Germinal center (tissue), 1 donor: ENCODE data around the gene TMEM39B.
A peak's percentile ranks its signal among the peaks of the same experiment; 100 is the strongest.
"Not testable (repeated sequence)": the region's sequence is repeated elsewhere in the genome, so short reads cannot be mapped to it uniquely, and the experiment has no call there.

Source experiments
- DNase-seq: peaks from one replicate; pipeline ENCODE4 v3.0.0; 2012; ENCODE audit warnings: mixed read lengths, low spot score

TMEM39B gene

DNA sequence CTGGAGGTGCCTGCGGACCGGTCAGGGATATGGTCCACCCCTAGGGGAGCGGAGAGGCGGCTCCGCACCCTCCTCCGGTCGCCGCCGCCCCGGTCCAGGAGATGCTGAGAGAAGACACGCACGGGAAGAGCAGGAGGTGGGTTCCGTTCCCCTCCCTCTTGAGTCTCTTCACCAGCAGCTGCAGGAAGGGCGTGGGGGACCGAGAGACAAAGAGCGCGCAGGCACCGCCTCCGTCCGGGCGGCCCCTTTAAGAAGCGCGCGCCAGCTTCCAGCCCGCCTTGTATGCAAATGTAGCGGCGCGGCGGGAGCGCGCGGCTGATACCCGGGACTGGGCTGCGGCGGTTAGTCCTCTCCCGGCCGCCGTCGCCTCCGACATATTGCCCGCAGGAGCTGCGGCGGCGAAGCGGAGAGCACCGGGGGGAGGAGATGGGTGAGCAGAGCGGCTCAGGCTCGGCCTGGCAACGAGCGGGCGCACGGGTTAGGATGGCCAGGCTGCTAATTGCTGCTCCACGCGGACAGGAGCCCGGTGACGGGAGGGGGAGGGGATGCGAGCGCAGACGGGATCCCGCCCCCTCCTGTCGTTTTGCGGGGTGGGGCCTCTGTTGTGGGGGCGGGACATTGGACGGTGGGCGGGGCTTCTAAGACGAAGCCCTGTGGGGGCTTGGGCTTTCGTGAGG lies at the start of gene TMEM39B:
Gene TMEM39B (plus strand): TSS at position 318 of the 677 bp plus-strand sequence. CDS start 109 bp downstream, at position 427.
- peak; percentile 99 for DNase-seq

DNA sequence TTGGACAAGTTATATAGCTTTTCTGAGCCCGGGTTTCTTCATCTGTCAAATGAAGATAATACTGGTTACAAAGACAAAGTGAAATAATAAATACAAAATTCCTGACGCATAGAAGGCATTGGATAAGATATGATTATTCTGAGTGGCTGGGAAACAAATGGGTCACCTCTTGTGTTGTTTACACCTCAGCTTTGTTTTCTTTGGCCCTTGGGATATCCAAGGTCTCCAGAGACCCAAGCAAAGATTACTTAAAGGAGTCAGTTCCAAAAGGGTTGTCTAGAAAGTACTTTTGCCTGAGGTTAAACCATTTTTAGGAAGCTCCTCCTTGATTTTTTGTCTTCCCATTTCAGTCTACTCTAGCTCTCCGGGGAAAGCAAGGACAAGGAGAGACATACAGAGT lies 49.4 kb upstream of the TMEM39B start:
- no peak for DNase-seq

DNA sequence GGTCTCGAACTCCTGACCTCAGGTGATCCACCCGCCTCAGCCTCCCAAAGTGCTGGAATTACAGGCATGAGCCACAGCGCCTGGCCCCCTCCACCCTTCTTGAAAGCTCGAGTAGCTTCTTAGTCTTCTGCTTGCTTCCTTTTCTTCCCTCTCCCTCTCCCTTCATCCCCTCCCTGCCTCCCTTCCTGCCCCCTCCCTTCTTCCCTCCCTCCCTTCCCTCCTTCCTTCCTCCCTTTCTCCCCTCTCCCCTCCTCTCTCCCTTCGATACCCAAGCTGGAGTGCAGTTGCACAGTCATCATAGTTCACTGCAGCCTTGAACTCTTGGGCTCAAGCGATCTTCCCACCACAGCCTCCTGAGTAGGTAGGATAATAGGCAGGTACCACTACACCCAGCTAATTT lies 47.2 kb upstream of the TMEM39B start:
- no peak for DNase-seq

DNA sequence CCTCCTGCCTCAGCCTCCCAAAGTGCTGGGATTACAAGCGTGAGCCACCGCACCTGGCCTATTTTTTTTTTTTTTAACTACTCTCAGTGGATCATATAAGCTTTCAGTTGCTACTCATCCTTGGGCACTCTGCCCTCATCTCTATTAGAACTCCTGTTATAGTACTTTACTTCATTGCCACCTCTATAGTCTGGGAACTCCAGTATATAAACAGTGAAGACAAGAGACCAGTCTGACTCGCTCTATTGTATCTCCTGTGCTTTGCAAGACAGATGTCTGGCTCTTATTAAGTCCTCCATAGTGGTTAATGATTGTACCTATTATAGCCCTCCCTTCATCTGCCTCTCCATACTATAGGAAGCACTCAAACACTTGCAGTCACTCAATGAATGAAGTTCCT lies 44.0 kb upstream of the TMEM39B start:
- no peak for DNase-seq

DNA sequence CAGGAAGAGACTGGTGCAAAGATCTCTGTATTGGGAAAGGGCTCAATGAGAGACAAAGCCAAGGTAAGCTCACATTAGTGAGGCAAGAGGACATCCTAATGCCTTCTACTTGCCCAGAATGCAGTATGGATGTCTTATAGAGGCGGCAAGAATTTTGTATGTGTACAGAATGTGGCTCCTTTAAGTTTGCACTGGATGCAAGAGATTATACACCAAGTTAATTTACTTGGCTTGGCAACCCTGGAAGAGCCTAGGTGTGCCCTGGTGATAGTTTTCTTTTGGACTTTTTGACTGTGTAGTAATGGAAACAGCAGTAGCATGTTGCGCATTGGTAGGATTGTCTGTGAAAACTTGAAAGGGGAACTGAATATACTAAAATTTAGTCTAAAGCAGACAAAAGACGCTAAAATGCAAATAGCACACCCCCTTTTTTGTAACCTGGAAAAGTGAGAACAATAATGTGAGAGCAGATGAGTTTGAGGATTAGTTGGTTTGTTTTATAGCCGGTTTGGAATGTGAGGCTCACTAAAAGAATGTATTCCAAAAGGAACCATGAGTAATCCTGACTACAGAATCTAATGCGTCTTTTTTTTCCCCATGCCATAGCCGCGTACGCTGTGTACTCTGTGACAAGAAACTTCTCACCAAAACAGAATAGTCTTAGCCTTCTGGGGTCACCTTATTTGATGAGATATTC lies 41.0 kb upstream of the TMEM39B start:
- DNase-seq: no peak

DNA sequence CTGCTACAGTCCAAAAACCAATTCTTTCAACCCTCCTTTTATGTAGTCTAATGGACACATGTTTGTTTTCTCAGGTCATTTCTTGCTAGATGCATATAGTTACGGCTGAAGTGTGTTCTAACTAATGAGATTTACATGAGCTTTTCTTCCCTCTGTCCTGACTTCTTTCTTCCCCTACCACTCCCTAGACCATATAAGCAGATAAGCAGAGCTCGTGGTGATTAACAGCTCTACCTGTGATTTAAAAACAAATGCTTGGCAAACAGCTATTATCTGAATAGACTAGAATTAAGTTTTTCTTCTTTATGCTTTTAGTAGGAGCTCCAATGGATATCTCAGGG lies 40.5 kb upstream of the TMEM39B start:
- no peak for DNase-seq

DNA sequence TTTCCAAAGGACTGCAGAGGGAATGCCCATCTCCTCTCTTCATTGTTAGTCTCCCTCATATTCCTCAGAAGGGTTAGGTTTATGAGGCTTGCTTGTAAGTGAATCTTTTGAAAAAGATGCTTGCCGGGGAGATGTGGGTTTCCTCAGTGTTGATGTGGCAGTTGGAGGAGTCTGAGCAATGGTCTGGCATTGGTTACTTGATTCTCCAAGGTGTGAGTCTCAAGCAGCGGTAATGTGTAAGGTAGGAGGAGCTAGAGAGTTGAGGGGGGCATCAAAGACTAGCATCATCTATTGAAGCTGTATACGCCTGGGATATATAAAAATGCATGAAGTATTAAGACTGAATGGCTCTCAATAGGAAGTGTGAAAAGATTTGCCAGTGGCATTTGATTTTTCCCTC lies 37.6 kb upstream of the TMEM39B start:
- DNase-seq: no peak

DNA sequence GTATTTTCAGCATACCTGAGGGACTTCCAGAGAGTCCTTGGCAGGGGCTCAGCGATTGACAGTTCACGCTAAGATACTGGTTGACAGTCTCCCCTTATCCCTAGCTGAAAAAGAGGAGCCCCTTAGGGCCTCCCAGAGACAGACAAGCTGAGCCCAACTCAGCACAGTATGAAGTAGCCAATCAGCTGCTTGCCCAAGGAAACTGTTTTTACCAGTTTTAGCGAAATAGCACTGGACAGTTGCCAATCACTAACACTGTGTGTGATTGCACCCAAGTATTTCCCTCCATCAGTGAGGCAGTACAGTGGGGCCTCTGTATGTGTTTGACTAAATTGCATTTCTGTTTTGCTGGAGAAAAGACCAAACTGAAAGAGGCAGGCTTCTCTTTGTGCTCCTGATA lies 32.0 kb upstream of the TMEM39B start:
- DNase-seq: no peak

DNA sequence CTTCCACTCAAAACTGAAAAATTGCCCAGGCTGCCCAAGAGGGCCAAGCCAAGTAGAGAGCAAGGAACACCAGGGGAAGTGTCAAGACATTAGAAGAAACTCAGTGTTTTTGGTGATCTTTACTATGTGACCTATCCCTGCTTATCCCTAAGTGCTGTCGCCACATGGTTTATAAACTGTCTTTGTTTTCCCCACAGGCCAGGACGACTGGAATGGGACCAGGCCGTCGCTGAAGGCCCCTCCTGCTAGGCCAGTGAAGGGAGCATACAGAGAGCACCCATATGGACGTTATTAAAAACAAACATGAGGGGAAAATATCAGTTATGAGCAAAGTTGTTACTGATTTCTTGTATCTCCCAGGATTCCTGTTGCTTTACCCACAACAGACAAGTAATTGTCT lies 30.4 kb upstream of the TMEM39B start:
- no peak for DNase-seq

DNA sequence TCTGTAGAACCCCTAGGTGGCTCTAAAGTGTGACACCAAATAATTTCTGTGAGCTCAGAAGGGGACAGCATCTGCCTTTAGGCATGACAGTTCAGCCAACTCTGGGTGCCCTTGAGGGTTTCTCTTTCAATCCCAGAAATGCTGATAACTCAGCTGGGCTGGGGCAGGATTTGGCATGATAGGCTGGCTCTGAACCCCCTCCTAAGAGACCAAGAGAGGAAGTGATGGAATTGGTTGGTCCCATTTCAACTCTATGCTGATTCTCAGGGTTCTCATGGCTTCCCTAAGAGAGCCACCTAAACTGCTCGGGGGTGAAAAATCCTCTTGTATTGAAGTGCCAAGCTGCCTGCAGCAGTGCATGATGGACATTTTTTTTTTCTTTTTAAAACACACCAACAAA lies 28.5 kb upstream of the TMEM39B start:
- no peak for DNase-seq

DNA sequence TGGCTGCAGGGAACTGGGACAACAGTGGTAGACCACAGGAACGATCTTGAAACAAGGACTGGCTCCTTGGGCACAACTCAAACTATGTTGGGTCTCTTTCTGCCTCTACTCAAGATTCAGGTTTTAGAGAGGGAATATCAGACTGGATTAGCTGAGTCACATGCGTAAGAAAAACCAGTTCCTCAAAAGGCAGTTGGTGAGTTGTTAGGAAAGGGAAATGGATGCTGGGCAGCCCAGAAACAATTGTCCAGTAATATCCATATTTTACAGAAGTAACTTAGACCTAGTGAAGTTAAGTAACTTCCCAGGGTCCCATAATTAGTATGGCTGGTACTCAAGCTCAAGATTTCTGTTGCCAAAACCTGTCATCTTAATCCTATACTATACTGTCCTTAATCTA lies 27.0 kb upstream of the TMEM39B start:
- DNase-seq: no peak

DNA sequence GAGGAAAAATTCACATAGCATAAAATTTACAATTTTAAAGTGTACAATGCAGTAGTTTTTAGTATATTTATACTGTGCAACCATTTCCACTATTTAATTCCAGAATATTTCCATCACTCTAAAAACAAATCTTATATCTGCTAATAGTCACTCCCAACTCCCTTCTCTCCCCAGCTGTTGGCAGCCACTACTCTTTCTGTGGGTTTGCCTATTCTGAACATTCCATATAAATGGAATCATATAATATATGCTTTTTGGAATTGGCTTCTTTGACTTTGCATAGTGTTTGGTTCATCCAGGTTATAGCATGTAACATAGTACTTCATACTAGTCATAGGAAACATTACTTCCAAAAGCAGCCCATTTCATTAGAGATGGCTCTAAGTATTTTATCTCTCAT lies 25.0 kb upstream of the TMEM39B start:
- DNase-seq: no peak

DNA sequence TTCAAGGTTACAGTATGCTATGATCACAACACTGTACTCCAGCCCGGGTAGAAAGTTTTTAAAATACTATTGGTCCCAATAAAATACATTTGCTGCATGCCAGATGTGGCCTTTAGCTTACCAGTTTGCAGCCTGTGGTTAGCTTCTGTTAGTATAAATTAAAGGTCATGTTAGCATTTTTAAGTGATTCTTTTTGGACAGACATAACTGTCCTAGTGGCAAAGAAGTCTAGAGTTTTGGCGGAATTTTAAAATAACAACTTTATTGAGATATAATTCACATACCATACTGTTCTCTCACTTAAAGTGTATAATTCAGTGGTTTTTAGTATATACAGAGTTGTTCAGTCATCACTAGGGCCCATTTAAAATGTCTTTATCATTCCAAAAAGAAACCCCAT lies 24.3 kb upstream of the TMEM39B start:
- DNase-seq: no peak

DNA sequence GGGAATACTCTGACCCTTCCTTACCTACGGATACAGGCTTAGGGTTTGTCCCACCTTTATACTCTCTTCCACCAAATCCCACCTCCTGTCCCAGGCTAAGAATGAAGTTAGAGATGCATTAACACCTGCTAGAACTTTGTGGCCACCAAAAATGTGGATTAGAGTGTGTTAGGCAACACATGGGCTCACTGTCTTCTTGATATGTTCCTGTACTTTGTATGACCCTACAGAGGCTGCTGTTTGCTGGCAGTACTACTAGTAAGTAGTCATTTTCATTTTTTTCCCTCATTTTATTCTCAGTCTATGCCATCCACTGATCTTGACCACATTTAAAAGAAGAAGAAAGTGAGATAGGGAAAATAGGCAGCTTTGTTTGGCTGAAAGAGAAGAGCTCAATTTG lies 21.0 kb upstream of the TMEM39B start:
- no peak for DNase-seq

DNA sequence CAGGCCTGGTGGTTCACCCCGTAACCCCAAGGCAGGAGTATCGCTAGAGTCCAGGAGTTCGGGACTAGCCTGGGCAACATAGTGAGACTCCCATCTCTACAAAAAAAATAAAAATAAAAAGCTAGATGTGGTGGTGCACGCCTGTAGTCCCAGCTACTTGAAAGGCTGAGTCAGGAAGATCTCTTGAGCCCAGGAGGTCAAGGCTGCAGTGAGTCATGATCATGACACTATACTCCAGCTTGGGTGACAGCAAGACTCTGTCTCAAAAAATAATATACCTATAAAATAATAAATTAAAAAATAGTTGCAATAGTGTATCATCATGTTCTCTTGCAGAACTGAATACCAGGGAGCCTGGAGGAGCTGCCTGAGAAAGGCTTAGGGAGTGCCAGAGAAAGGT lies 19.9 kb upstream of the TMEM39B start:
- DNase-seq: no peak

DNA sequence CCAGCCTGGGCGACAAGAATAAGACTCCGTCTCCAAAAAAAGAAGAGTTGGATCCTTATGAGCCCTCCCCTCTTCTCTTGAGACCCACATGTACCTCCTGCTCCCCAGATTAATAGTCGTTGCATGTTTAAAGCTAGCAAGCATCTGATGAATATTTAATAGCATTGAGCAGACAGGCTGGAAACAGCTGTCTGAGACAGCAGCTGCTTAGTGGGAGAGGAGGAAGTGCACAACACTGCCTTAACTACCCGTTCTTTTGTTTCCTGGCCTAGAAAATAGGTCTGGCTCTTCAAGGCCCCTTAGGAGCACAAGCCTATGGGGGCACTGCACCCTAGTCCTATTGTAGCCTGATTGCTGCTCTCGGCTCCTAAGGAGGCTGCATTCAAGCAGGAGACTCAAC lies 17.3 kb upstream of the TMEM39B start:
- no peak for DNase-seq

DNA sequence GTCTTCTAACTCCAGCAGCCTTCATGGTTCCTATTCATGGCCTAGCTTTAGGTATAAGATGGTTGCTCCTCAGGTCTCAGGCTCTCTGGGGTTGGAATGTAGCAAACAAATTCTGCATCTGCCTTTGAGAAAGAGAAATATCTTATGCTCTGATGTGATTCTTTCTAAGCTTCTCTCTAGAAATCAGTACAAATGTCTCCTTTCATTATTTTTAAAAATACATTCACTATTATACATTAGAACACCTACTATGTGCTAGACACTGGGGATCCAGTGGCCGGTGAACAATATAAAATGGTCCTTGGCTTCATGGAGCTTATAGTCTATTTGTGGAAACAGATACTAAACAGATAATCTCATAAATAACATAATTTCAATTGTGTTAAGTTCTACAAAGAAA lies 16.1 kb upstream of the TMEM39B start:
- no peak for DNase-seq

DNA sequence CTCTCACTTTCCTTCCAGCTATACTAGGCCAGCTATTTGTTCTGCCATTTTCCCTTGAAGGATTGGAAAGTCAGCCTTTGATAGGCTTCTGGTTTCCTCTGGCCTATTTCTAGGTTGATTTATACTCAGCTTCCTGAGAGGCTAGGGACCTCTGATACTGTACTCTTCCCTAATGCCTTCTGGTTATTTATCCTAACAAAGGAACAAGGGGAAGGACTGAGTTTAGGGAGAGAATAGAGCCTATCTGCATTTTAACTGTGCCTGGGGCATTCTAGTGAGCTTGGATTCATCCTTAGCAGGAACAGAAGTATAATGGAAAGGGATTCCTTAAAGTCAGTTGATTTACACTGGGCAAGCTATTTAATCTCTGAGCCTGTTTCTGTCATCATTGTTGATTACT lies 11.8 kb upstream of the TMEM39B start:
- no peak for DNase-seq

DNA sequence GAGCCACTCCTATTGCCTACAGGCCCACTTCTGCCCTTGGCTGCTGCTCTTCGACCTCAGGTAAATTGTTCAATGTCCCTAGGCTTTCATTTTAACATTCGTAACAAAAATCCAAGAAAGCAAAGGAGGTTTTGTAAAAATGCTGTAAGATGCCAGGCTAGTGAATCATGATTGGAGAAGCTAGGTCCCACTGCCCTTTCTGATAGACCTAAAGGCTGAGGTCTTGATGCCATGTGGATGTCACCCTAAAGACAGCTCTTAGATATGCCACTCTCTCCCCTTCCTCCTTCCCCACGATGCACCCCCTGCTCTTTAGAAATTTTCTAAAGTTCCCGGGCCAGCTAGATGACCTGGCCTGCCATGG lies 9.9 kb upstream of the TMEM39B start:
- DNase-seq: no peak

DNA sequence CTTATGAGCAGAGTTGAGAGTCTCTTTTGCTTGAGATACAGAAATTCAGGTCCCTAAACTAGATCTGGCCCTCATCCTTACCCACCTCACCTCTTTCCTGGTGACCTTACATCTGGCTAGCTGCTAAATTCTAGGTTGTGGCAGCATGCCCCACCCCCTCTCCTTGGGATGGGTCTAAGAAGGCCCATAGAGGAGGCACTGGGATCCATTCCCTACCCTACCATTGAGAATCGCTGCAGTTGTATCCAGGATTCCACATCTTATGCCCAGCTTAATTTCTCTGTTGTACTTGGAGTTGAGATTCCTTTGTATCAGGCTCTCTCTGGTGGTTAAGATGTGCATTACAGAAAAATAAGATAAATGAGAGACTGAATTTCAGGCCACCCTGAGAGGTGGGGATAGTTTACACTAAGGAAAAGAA lies 9.5 kb upstream of the TMEM39B start:
- DNase-seq: peak; percentile 51

DNA sequence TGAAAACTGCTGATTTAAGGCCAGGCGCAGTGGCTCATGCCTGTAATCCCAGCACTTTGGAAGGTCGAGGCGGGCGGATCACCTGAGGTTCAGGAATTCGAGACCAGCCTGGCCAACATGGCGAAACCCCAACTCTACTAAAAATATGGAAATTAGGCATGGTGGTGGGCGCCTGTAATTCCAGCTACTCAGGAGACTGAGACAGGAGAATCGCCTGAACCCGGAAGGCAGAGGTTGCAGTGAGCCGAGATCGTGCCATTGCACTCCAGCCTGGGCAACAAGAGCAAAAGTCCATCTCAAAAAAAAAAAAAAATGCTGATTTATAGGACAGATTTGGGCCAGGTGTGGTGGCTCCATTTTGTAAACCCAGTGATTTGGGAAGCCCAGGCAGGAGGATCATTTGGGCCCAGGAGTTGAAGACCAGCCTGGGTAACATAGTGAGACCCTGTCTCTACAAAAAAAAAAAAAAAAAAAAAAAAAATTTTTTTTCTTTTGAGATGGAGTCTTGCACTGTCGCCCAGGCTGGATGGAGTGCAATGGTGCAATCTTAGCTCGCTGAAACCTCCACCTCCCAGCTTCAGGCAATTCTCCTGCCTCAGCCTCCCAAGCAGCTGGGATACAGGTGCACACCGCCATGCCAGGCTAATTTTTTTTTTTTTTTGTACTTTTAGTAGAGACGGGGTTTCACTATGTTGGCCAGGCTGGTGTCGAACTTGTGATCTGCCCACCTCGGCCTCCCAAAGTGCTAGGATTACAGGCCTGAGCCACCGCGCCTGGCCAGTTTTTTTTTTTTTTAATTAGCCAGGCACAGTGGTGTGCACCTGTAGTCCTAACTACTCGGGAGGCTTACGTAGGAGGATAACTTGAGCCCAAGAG lies 6.9 kb upstream of the TMEM39B start:
- not testable (repeated sequence) for DNase-seq

DNA sequence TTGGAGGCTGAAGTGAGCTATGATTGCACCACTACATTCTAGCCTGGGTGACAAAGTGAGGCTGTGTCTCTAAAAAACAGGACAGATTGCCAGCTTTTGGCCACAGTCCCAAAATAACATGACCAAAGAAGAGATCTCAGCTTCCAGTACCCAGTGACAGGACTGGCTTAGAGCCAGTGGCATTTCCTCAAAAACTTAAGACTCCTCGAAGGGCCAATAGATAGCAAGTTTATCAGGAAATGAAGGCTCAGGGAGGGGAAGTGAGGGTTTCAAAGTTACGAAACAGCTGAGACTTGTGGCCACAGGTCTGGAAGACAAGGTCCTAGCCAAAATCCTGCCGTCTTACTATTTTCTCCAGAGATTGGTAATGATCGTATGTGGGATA lies 6.3 kb upstream of the TMEM39B start:
- peak; percentile 22 for DNase-seq

DNA sequence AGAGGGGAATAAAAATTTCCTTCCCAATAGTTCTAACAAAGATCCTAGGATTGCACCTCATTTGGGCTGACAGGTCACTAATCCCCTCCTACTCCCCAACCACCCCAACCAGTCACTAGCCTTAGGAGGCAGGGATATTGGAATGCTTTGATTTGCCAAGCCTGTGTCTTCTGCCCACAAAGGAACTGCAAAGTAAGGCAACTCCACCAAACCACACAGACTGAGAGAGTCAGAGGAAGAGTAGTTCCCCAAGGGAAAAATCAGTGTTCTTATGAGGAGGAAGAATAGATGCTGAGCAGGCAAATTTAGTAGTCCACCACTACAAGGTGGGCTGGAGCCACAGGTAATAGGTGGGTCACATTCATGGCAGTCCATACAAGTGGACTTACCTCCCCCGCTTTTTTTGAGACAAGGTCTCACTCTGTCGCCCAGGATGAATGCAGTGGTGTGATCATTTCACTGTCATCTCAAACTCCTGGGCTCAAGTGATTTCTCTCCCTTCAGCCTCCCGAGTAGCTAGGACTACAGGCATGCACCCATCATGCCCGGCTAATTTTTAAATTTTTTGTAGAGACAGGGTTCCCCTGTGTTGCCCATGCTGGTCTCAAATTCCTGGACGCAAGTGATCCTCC lies 3.7 kb upstream of the TMEM39B start:
- DNase-seq: no peak
